Measurements from ENCODE around the gene XRCC1. TPM values are rescaled to one million over a fixed set of nuclear protein-coding genes. Genes with fewer than 3 reads are reported as not detected.

The XRCC1 gene
- total and polyA plus RNA-seq, 10 of the 15 experiments (the other 5 are each of a cell fraction or from before 2014, with no cell fraction given): 2.0 to 51.1 (median 33.7) TPM

GRCh38 chr19:43582495-43582894 is 7.2 kb upstream of the XRCC1 start:
- no peak overlapping the region for H3K27ac ChIP-seq (ENCODE audit: control insufficient read depth, insufficient read depth)
- SMC1A ChIA-PET (ENCODE audit: uncharacterized antibody, unreplicated experiment): interaction anchor here (3.2 kb wide), 1 partner anchor 12 kb away, joined by 15 read pairs; no protein-coding TSS in a partner anchor
- no peaks in the 10 kb centered on the region for H3K9me3 ChIP-seq (replicated peaks; ENCODE audit: control insufficient read depth, insufficient read depth, low read length)
- TF ChIP-seq SUZ12 (IDR thresholded peaks at IDR 0.05; ENCODE audit: unreplicated experiment) (no peak), ASH2L (IDR thresholded peaks at IDR 0.05; ENCODE audit: borderline replicate concordance, low read depth) (no peak), BCL3 (IDR thresholded peaks at IDR 0.05; ENCODE audit: borderline replicate concordance, insufficient read depth, low read depth, low read length, poor library complexity, severe bottlenecking) (no peak), RUNX3 (IDR thresholded peaks at IDR 0.05; ENCODE audit: low read length) (no peak), CUX1 (IDR thresholded peaks at IDR 0.05; ENCODE audit: insufficient replicate concordance, low read depth, low read length) (no peak), TAF1 (IDR thresholded peaks at IDR 0.05; ENCODE audit: borderline replicate concordance, low read depth, low read length) (no peak)
- TF ChIP-seq, protein P1, sequence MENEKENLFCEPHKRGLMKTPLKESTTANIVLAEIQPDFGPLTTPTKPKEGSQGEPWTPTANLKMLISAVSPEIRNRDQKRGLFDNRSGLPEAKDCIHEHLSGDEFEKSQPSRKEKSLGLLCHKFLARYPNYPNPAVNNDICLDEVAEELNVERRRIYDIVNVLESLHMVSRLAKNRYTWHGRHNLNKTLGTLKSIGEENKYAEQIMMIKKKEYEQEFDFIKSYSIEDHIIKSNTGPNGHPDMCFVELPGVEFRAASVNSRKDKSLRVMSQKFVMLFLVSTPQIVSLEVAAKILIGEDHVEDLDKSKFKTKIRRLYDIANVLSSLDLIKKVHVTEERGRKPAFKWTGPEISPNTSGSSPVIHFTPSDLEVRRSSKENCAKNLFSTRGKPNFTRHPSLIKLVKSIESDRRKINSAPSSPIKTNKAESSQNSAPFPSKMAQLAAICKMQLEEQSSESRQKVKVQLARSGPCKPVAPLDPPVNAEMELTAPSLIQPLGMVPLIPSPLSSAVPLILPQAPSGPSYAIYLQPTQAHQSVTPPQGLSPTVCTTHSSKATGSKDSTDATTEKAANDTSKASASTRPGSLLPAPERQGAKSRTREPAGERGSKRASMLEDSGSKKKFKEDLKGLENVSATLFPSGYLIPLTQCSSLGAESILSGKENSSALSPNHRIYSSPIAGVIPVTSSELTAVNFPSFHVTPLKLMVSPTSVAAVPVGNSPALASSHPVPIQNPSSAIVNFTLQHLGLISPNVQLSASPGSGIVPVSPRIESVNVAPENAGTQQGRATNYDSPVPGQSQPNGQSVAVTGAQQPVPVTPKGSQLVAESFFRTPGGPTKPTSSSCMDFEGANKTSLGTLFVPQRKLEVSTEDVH (IDR thresholded peaks at IDR 0.05; ENCODE audit: low read depth, partially characterized antibody): no peak
- DNase-seq (ENCODE audit: low read depth, low spot score) (no peak), FAIRE-seq (no peak), ATAC-seq (no peak)
- no peaks in the 10 kb centered on the region; a peak in 1 of 4 replicates for H3K36me3 ChIP-seq (ENCODE audit: control insufficient read depth in 2 of 2, insufficient read depth in 2 of 2, low read length in 1 of 2)
- H3K4me1 ChIP-seq (ENCODE audit: control insufficient read depth, insufficient read depth, low read length): peaks cover 5% of the 10 kb centered on the region
- intact Hi-C loops (cut with micrococcal nuclease; ENCODE audit: unreplicated experiment): no loop called here
- in situ Hi-C loops (cut with MboI): no loop called here
- no peak overlapping the region for H3K4me3 ChIP-seq
- 0 out of 2 replicates have a peak overlapping the region, but pooled peaks have one; percentile 19 for H3K4me2 ChIP-seq (ENCODE audit: control insufficient read depth, insufficient read depth)
- CTCF ChIA-PET: interaction anchor here (3.6 to 4.7 kb wide), 2 partner anchors 12 to 27 kb away, joined by 13 to 52 read pairs; partner anchors contain the start of genes IRGQ and ZNF576
- WGBS (ENCODE audit: insufficient coverage, insufficient replicate concordance, low lambda C conversion rate, missing lambda C conversion rate): 50% methylated on average over 2 of the region's 2 CpGs
- no TSS peak for BruUV-seq (replicated peaks)
- no peaks in the 10 kb centered on the region for H4K20me1 ChIP-seq (ENCODE audit: control insufficient read depth, insufficient read depth)
- no peaks in the 10 kb centered on the region for H3K79me2 ChIP-seq (ENCODE audit: control insufficient read depth, insufficient read depth, low read length)
- no peak overlapping the region for H2AFZ ChIP-seq (ENCODE audit: control insufficient read depth, low read depth, low read length)
- no peaks in the 10 kb centered on the region for H3K27me3 ChIP-seq (replicated peaks in 1 of 2; ENCODE audit: control insufficient read depth in 2 of 2, insufficient read depth in 2 of 2, low read length in 1 of 2)
- POLR2A ChIA-PET: no interaction called here
- RAD21 ChIA-PET (ENCODE audit: unreplicated experiment): interaction anchor here (0.5 to 3.3 kb wide), 2 partner anchors 13 to 55 kb away, joined by 3 to 18 read pairs; partner anchors contain the start of genes IRGQ and ZNF576
- H3K9ac ChIP-seq (ENCODE audit: control insufficient read depth, insufficient read depth, low read length): no peak overlapping the region

All from GM12878 (cell line).